Erythroblast (primary cell): ENCODE data around the gene CCDC160.

Source experiments
- GATA1 ChIP-seq: IDR thresholded peaks from 2 replicates; pipeline ENCODE4 v1.6.1; 2011; ENCODE audit warnings: low read depth, mild to moderate bottlenecking, control low read depth, low read length, moderate library complexity
- POLR2A ChIP-seq: IDR thresholded peaks from 2 replicates; pipeline ENCODE4 v1.6.1; 2011; ENCODE audit warnings: mild to moderate bottlenecking, low read length

DNA sequence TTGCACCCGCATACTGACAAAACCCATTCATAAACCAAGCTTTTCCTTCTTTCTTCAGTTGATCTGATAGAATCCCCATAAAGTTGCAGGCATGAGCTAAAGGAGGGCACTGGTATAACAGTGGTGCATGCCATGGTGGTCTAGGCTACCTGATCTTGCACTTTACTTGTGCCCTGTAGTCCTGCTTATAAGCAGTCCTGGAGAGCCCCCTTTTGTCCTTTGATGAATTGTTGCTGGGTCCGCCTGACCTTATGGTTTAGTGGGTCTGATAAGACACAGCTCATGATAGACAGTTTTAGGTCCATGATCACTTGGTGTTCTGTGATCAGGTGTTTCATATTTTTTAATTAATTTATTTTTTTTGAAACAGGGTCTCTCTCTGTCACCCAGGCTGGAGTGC, 19.7 kb downstream of the CCDC160 start:
- TF ChIP-seq POLR2A (no peak), GATA1 (no peak)
